Spleen (tissue), 11 donors: ENCODE measurements around the gene CCDC91. TPM values are rescaled to one million over a fixed set of nuclear protein-coding genes. Genes with fewer than 3 reads are reported as not detected.

Source experiments
- DNase-seq: peaks from one replicate; pipeline ENCODE4 v3.0.0-alpha.2; 2020
- H3K27ac ChIP-seq, 8 donors: fragments of 200-600 bp; sonication (generic) in 7 of 8; 1 replicate in 4 of 8; 2 replicates in 4 of 8; pipeline versions ENCODE4 v1.5.0 to v1.8.0; 2016 to 2021; ENCODE audit warnings: inconsistent platforms in 4 of 8, mild to moderate bottlenecking in 4 of 8, moderate library complexity in 1 of 8
- H3K27me3 ChIP-seq, 7 donors: fragments of 200-600 bp; sonication (generic) in 6 of 7; replicated peaks in 1 of 7; 1 replicate in 4 of 7; 2 replicates in 3 of 7; pipeline versions ENCODE4 v1.5.0 to v1.8.0; 2016 to 2021; ENCODE audit warnings: inconsistent platforms in 3 of 7, mild to moderate bottlenecking in 1 of 7
- H3K36me3 ChIP-seq, 6 donors: fragments of 200-600 bp; sonication (generic) in 5 of 6; 1 replicate in 4 of 6; 2 replicates in 2 of 6; pipeline versions ENCODE4 v1.5.0 to v1.8.0; 2016 to 2021; ENCODE audit warnings: inconsistent platforms in 2 of 6
- H3K4me1 ChIP-seq, 6 donors: fragments of 200-600 bp; sonication (generic) in 5 of 6; 1 replicate in 3 of 6; 2 replicates in 3 of 6; pipeline versions ENCODE4 v1.5.0 to v1.8.0; 2016 to 2021; ENCODE audit warnings: inconsistent platforms in 3 of 6
- H3K4me3 ChIP-seq, 8 donors: fragments of 200-600 bp; sonication (generic) in 7 of 8; 1 replicate in 4 of 8; 2 replicates in 4 of 8; pipeline versions ENCODE4 v1.5.0 to v1.8.0; 2016 to 2021; ENCODE audit warnings: inconsistent platforms in 4 of 8, mild to moderate bottlenecking in 4 of 8, moderate library complexity in 2 of 8
- H3K9me3 ChIP-seq, 8 donors: fragments of 200-600 bp; sonication (generic) in 7 of 8; 1 replicate in 4 of 8; 2 replicates in 4 of 8; pipeline versions ENCODE4 v1.5.0 to v1.8.0; 2016 to 2021; ENCODE audit warnings: inconsistent platforms in 4 of 8
- CTCF ChIP-seq, 11 experiments: fragments of 200-600 bp in 7 of 11; fragments of 450-650 bp in 4 of 11; sonication (generic) in 4 of 11; IDR thresholded peaks in 8 of 11; conservative IDR thresholded peaks in 3 of 11; 1 replicate in 7 of 11; 2 replicates in 4 of 11; pipeline versions ENCODE4 v1.4.0 to v1.8.0; 2016 to 2021; ENCODE audit warnings: antibody characterized with exemption in 11 of 11, inconsistent platforms in 4 of 11, mild to moderate bottlenecking in 1 of 11
- POLR2A ChIP-seq, 3 donors: fragments of 450-650 bp; IDR thresholded peaks; one replicate each; pipeline ENCODE4 v1.5.1; 2017; ENCODE audit warnings: antibody characterized with exemption in 3 of 3, mild to moderate bottlenecking in 1 of 3
- POLR2AphosphoS5 ChIP-seq, 3 donors: sonication (generic); formaldehyde crosslinking; IDR thresholded peaks; one replicate each; pipeline ENCODE4 v1.5.1; 2017; ENCODE audit warnings: antibody characterized with exemption in 3 of 3
- WGBS, 5 donors: extraction: QIAGEN DNeasy Blood & Tissue Kit in 3 of 5; methylation state at CpG; one replicate each; pipeline versions ENCODE4 v1.1.5 to v1.1.7; 2013 to 2018; 5-methylcytosine and 5-hydroxymethylcytosine counted together
- intact Hi-C: fragments of 100-400 bp; cut with DNase I; formaldehyde crosslinking; loops from one replicate; pipeline ENCODE4 v1.15.0; 2023; ENCODE audit warnings: low total_unique reads
- polyA plus RNA-seq, 3 donors: library from polyadenylated mRNA; stranded (reverse); fragments of 200-250 nt; gene quantifications; one replicate each; pipeline ENCODE4 v1.2.1, GENCODE V29; 2013
- total RNA-seq, 7 donors: library from RNA; depleted of rRNA in 3 of 7; stranded (reverse); fragments of >200 nt in 3 of 7; fragmentation: NEBNext Ultra II Directional in 4 of 7; extraction: Animal tissue kit (Norgen Biotek cat#: 25700) in 4 of 7; gene quantifications; one replicate each; pipeline versions ENCODE4 v1.1.0 to v1.2.1, GENCODE V29; 2016 to 2021
- donor health status: healthy with polysubstance abuse.
- donor health status: DM: no; HTN: no; CAD: no; lungs with moderate emphysema.
- donor health status: DM: no; HTN: no; CAD: no.
- donor health status: Bipolar disorder and iron deficiency.
- donor health status: healthy.
- donor health status: DM: no; HTN: no; CAD: no.
- donor health status: DM: yes; HTN: yes; CAD: no.

CCDC91 gene
- total and polyA plus RNA-seq, 10 donors, result 12.8 to 65.9 (median 43.4) TPM

GRCh38 chr12:28507033-28507432 is 316.8 kb downstream of the CCDC91 start:
- no peak for DNase-seq
- no peak for TF ChIP-seq POLR2AphosphoS5 (IDR thresholded peaks at IDR 0.05)
- no peak for TF ChIP-seq CTCF (IDR thresholded peaks at IDR 0.05 in 8 of 11, conservative IDR thresholded peaks at IDR 0.05 in 3 of 11)
- no peak for TF ChIP-seq POLR2A (IDR thresholded peaks at IDR 0.05)
- Histone ChIP-seq H3K27ac (no peak overlapping the region), H3K4me1 (no peaks in the 10 kb centered on the region), H3K9me3 (no peaks in the 10 kb centered on the region), H3K27me3 (no peaks in the 10 kb centered on the region), H3K36me3 (no peaks in the 10 kb centered on the region), H3K4me3 (no peak overlapping the region)
- intact Hi-C loops, result no loop called here

- no peak for DNase-seq
- H3K9me3 ChIP-seq, result peaks cover 0 to 2% (median 0%) of the 10 kb centered on the region in 8 donors
- TF ChIP-seq CTCF (IDR thresholded peaks at IDR 0.05 in 8 of 11, conservative IDR thresholded peaks at IDR 0.05 in 3 of 11), result no peak
- no peak for TF ChIP-seq POLR2A (IDR thresholded peaks at IDR 0.05)
- no peak for TF ChIP-seq POLR2AphosphoS5 (IDR thresholded peaks at IDR 0.05)
- peaks cover 0 to 4% (median 0%) of the 10 kb centered on the region in 6 donors for H3K36me3 ChIP-seq
- no peaks in the 10 kb centered on the region for H3K27me3 ChIP-seq
- H3K4me3 ChIP-seq, result no peak overlapping the region
- intact Hi-C loops, result no loop called here
- WGBS, 5 donors, result 88 to 99% (median 93%) methylated on average over 3 of the region's 3 CpGs
- no peak overlapping the region for H3K27ac ChIP-seq
- H3K4me1 ChIP-seq, result no peaks in the 10 kb centered on the region
Measured at GRCh38 chr12:28507867-28508266, 317.6 kb downstream of the CCDC91 start.

- no peak for DNase-seq
- Histone ChIP-seq H3K4me3 (no peak overlapping the region), H3K4me1 (no peaks in the 10 kb centered on the region), H3K9me3 (peaks cover 0 to 14% (median 6%) of the 10 kb centered on the region in 8 donors), H3K27ac (no peak overlapping the region), H3K27me3 (no peaks in the 10 kb centered on the region), H3K36me3 (peaks cover 0 to 8% (median 0%) of the 10 kb centered on the region in 6 donors)
- TF ChIP-seq POLR2A (IDR thresholded peaks at IDR 0.05) (no peak), CTCF (IDR thresholded peaks at IDR 0.05 in 8 of 11, conservative IDR thresholded peaks at IDR 0.05 in 3 of 11) (no peak), POLR2AphosphoS5 (IDR thresholded peaks at IDR 0.05) (no peak)
- 87 to 97% (median 88%) methylated on average over 6 of the region's 6 CpGs for WGBS, 5 donors
- intact Hi-C loops, result no loop called here
Measured at GRCh38 chr12:28512406-28512805, 322.1 kb downstream of the CCDC91 start.

GRCh38 chr12:28512876-28513275 is 322.6 kb downstream of the CCDC91 start:
- TF ChIP-seq POLR2A (IDR thresholded peaks at IDR 0.05), result no peak
- no peak for TF ChIP-seq CTCF (IDR thresholded peaks at IDR 0.05 in 8 of 11, conservative IDR thresholded peaks at IDR 0.05 in 3 of 11)
- no peak for TF ChIP-seq POLR2AphosphoS5 (IDR thresholded peaks at IDR 0.05)
- intact Hi-C loops, result no loop called here
- H3K27ac ChIP-seq, result no peak overlapping the region
- 92 to 97% (median 95%) methylated on average over 1 of the region's 1 CpG for WGBS, 5 donors
- no peak overlapping the region for H3K4me3 ChIP-seq
- H3K27me3 ChIP-seq, result no peaks in the 10 kb centered on the region
- no peaks in the 10 kb centered on the region for H3K4me1 ChIP-seq
- peaks cover 0 to 19% (median 8%) of the 10 kb centered on the region in 8 donors for H3K9me3 ChIP-seq
- DNase-seq, result no peak
- H3K36me3 ChIP-seq, result peaks cover 0 to 8% (median 0%) of the 10 kb centered on the region in 6 donors
